Ovary (tissue), 9 donors: ENCODE measurements around the gene OAS1. TPM values are rescaled to one million over a fixed set of nuclear protein-coding genes. Genes with fewer than 3 reads are reported as not detected.

ENCODE experiments used
- DNase-seq, 5 donors: peaks; one replicate each; pipeline ENCODE4 v3.0.0-alpha.2; 2019 to 2020
- H3K27ac ChIP-seq, 2 donors: fragments of 200-600 bp; one replicate each; pipeline versions ENCODE4 v1.5.1 to v1.8.0; 2019 to 2022
- H3K27me3 ChIP-seq: fragments of 200-600 bp; one replicate; pipeline ENCODE4 v1.8.0; 2022
- H3K36me3 ChIP-seq: fragments of 200-600 bp; sonication (generic); one replicate; pipeline ENCODE4 v1.5.1; 2019
- H3K4me1 ChIP-seq: one replicate; pipeline ENCODE4 v1.8.1; 2013; ENCODE audit warnings: mild to moderate bottlenecking, moderate library complexity; ENCODE audit not compliant: insufficient read depth
- H3K4me3 ChIP-seq: fragments of 200-600 bp; sonication (generic); one replicate; pipeline ENCODE4 v1.5.1; 2017
- H3K9me3 ChIP-seq, 2 donors: fragments of 200-600 bp in 1 of 2; sonication (generic) in 1 of 2; one replicate each; pipeline versions ENCODE4 v1.5.1 to v1.8.1; 2013 to 2019; ENCODE audit warnings: mild to moderate bottlenecking in 1 of 2, moderate library complexity in 1 of 2
- CTCF ChIP-seq, 3 donors: fragments of 450-650 bp in 2 of 3; fragments of 200-600 bp in 1 of 3; IDR thresholded peaks; one replicate each; pipeline versions ENCODE4 v1.5.1 to v1.8.0; 2016 to 2022; ENCODE audit warnings: antibody characterized with exemption in 3 of 3, mild to moderate bottlenecking in 1 of 3
- EP300 ChIP-seq: sonication (generic); formaldehyde crosslinking; IDR thresholded peaks from one replicate; pipeline ENCODE4 v1.6.1; 2017; ENCODE audit warnings: antibody characterized with exemption
- POLR2A ChIP-seq: fragments of 450-650 bp; IDR thresholded peaks from one replicate; pipeline ENCODE4 v1.6.1; 2017; ENCODE audit warnings: antibody characterized with exemption, mild to moderate bottlenecking, moderate library complexity
- WGBS, 3 donors: extraction: QIAGEN DNeasy Blood & Tissue Kit in 1 of 3; methylation state at CpG; one replicate each; pipeline versions ENCODE4 v1.1.5 to v1.1.7; 2013 to 2017; 5-methylcytosine and 5-hydroxymethylcytosine counted together
- intact Hi-C, 4 donors: fragments of 100-400 bp; cut with DNase I; formaldehyde crosslinking; loops; one replicate each; pipeline versions ENCODE4 v1.11.0 to v1.15.1; 2022 to 2023
- polyA plus RNA-seq, 2 donors: library from polyadenylated mRNA; stranded (reverse); fragments of 200-250 nt in 1 of 2; fragments of 350-450 nt in 1 of 2; fragmentation: Illumina TruSeq in 1 of 2; extraction: RNeasy Lipid Tissue Mini Kit (QIAGEN cat#74804) in 1 of 2; gene quantifications; one replicate each; pipeline ENCODE4 v1.2.3, GENCODE V29; 2013 to 2014
- total RNA-seq, 7 donors: library from RNA; depleted of rRNA in 2 of 7; stranded (reverse); fragments of >200 nt in 2 of 7; fragmentation: NEBNext Ultra II Directional in 3 of 7; extraction: Animal tissue kit (Norgen Biotek cat#: 25700) in 3 of 7; gene quantifications; one replicate each; pipeline versions ENCODE4 v1.1.0 to v1.2.4, GENCODE V29; 2016 to 2023
- donor health status: DM: no; HTN: no; CAD: no; lungs with moderate emphysema.
- donor health status: DM: no; HTN: no; CAD: no.
- donor health status: Bipolar disorder and iron deficiency.
- donor health status: DM: yes; HTN: yes; CAD: no.
- donor health status: DM: no; HTN: no; CAD: no.
- donor health status: DM: yes; HTN: yes; CAD: no.

The OAS1 gene
- total and polyA plus RNA-seq, 9 donors: 5.2 to 47.5 (median 8.8) TPM

- Histone ChIP-seq H3K27me3 (no peaks in the 10 kb centered on the region), H3K27ac (no peak overlapping the region), H3K4me1 (peaks cover 4% of the 10 kb centered on the region), H3K36me3 (no peaks in the 10 kb centered on the region), H3K4me3 (no peak overlapping the region), H3K9me3 (no peaks in the 10 kb centered on the region)
- 47 to 82% (median 50%) methylated on average over 2 of the region's 2 CpGs for WGBS, 3 donors
- TF ChIP-seq EP300 (no peak), CTCF (IDR thresholded peaks at IDR 0.05) (no peak), POLR2A (no peak)
- intact Hi-C loops: no loop called here
- DNase-seq: no peak
Measured at GRCh38 chr12:112927925-112928324, 21.2 kb downstream of the OAS1 start.

GRCh38 chr12:112928978-112929377 is 22.2 kb downstream of the OAS1 start:
- no peaks in the 10 kb centered on the region for H3K27me3 ChIP-seq
- intact Hi-C loops: no loop called here
- H3K4me3 ChIP-seq: no peak overlapping the region
- no peak for TF ChIP-seq POLR2A
- TF ChIP-seq EP300: no peak
- TF ChIP-seq CTCF (IDR thresholded peaks at IDR 0.05): no peak
- no peaks in the 10 kb centered on the region for H3K36me3 ChIP-seq
- 82 to 83% (median 82%) methylated on average over 1 of the region's 1 CpG for WGBS, 3 donors
- H3K9me3 ChIP-seq: no peaks in the 10 kb centered on the region
- peaks cover 4% of the 10 kb centered on the region for H3K4me1 ChIP-seq
- DNase-seq: no peak
- no peak overlapping the region for H3K27ac ChIP-seq

GRCh38 chr12:112929715-112930114 is 23.0 kb downstream of the OAS1 start:
- intact Hi-C loops: no loop called here
- Histone ChIP-seq H3K27me3 (no peaks in the 10 kb centered on the region), H3K9me3 (no peaks in the 10 kb centered on the region), H3K36me3 (no peaks in the 10 kb centered on the region), H3K4me1 (peaks cover 4% of the 10 kb centered on the region), H3K27ac (no peak overlapping the region), H3K4me3 (no peak overlapping the region)
- WGBS, 3 donors: 97 to 98% (median 97%) methylated on average over 3 of the region's 3 CpGs
- no peak for TF ChIP-seq CTCF (IDR thresholded peaks at IDR 0.05)
- no peak for TF ChIP-seq EP300
- no peak for TF ChIP-seq POLR2A
- no peak for DNase-seq

- no peaks in the 10 kb centered on the region for H3K36me3 ChIP-seq
- H3K27me3 ChIP-seq: no peaks in the 10 kb centered on the region
- WGBS, 3 donors: 89 to 94% (median 90%) methylated on average over 2 of the region's 2 CpGs
- no peak for TF ChIP-seq POLR2A
- no peak overlapping the region for H3K27ac ChIP-seq
- intact Hi-C loops: no loop called here
- no peak overlapping the region for H3K4me3 ChIP-seq
- no peaks in the 10 kb centered on the region for H3K9me3 ChIP-seq
- peaks cover under 1% of the 10 kb centered on the region for H3K4me1 ChIP-seq
- DNase-seq: no peak
Measured at GRCh38 chr12:112930350-112930749, 23.6 kb downstream of the OAS1 start.

- H3K27ac ChIP-seq: no peak overlapping the region
- no peak overlapping the region for H3K4me3 ChIP-seq
- H3K4me1 ChIP-seq: no peaks in the 10 kb centered on the region
- no peaks in the 10 kb centered on the region for H3K27me3 ChIP-seq
- WGBS, 3 donors: 59 to 67% (median 63%) methylated on average over 6 of the region's 6 CpGs
- intact Hi-C loops: no loop called here
- TF ChIP-seq CTCF (IDR thresholded peaks at IDR 0.05) (no peak), POLR2A (no peak), EP300 (no peak)
- DNase-seq: no peak
- H3K36me3 ChIP-seq: no peaks in the 10 kb centered on the region
- H3K9me3 ChIP-seq: no peaks in the 10 kb centered on the region
Measured at GRCh38 chr12:112932485-112933128, 25.8 kb downstream of the OAS1 start.
